ENCODE data around the gene DGKH. TPM values are rescaled to one million over a fixed set of nuclear protein-coding genes. Genes with fewer than 3 reads are reported as not detected.

DGKH gene
- total RNA-seq, 4 donors from 2014 or later: 18.6 to 32.5 (median 19.6) TPM

DNA sequence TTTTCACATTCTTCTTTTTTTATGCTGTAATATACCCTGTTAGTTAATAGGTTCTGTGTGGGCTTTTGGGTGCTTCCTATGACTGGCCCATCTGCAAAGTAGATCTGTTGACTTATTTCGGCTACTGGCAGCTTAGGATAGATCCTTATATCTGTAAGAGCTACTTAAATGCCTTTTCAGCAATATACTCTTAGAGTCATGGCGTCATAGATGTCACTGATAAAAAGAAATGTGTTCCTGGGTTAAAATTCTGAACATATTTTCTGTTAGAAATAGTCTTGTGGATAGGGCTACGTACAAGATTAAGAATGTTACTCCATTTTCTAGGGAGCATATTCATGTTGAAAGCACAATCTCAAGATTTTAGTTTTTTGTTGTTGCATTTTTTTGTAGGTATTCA, 228.2 kb downstream of the DGKH start:
- no peaks in the 10 kb centered on the region for H3K36me3 ChIP-seq
- no peaks in the 10 kb centered on the region for H3K27me3 ChIP-seq
- peaks cover 3 to 63% (median 5%) of the 10 kb centered on the region in 3 donors for H3K4me1 ChIP-seq
- ATAC-seq: no peak
- no peak for TF ChIP-seq POLR2AphosphoS5 (IDR thresholded peaks at IDR 0.05)
- TF ChIP-seq EP300 (IDR thresholded peaks at IDR 0.05): no peak
- TF ChIP-seq CTCF (IDR thresholded peaks at IDR 0.05): no peak
- TF ChIP-seq POLR2A (IDR thresholded peaks at IDR 0.05): no peak
- no peak overlapping the region for H3K27ac ChIP-seq
- no peaks in the 10 kb centered on the region for H3K9me3 ChIP-seq
- H3K4me3 ChIP-seq: no peak overlapping the region
- 90 to 93% methylated on average over 3 of the region's 3 CpGs for WGBS, 2 donors (ENCODE audit: low coverage in 1 of 2)

DNA sequence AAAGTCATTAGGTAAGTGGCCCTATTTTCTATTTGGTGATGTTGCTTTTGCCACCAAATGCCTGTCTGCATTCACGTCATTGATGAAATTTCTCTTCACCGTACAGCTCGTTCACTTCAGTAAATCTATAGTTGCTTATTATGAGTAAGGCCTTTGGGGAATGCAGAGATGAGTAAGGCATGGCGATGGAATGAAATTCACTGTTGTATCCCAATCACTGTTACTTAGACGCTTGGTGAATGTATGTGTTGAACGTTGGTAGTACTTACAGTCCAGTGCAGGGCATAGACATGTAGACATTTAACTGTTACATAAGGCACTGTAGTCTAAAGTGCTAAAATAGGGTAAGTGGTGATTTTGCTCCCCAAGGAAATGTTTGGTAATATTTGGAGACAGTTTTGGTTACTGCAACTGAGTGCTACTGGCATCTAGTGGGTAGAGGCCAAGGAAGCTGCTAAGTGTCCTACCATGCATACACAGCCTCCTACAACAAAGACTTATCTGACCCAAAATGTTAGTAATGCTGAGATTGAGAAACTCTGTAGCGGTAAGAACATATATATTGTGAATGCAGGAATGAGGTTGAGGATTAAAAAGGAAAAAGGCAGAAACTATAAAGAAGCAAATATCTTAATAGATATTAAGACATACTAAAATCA, 229.3 kb downstream of the DGKH start:
- no peak for TF ChIP-seq POLR2A (IDR thresholded peaks at IDR 0.05)
- TF ChIP-seq POLR2AphosphoS5 (IDR thresholded peaks at IDR 0.05): no peak
- no peak for TF ChIP-seq EP300 (IDR thresholded peaks at IDR 0.05)
- TF ChIP-seq CTCF (IDR thresholded peaks at IDR 0.05): no peak
- H3K4me1 ChIP-seq: peaks cover 3 to 61% (median 5%) of the 10 kb centered on the region in 3 donors
- H3K27ac ChIP-seq: no peak overlapping the region
- H3K36me3 ChIP-seq: no peaks in the 10 kb centered on the region
- H3K4me3 ChIP-seq: no peak overlapping the region
- ATAC-seq: no peak
- no peaks in the 10 kb centered on the region for H3K9me3 ChIP-seq
- WGBS, 2 donors (ENCODE audit: low coverage in 1 of 2): 88 to 93% methylated on average over 6 to 7 of the region's 7 CpGs
- H3K27me3 ChIP-seq: no peaks in the 10 kb centered on the region

DNA sequence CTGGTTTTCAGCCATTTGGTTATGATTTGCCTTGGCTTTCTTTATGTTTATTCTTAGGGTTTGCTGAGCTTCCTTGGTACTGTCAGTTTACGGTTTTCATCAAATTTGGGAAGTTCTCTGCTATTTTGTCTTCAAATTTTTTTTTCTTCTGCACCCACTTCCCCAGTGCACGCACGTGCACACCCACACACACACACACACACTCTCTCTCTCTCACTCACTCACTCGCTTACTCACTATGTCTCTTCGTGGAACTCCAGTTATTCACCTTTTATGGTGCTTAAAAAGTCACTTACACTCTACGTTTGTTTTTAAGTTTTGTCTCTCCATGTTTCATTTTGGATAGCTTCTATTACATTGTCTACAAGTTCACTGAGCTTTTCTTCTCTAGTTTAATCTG, 230.6 kb downstream of the DGKH start:
- TF ChIP-seq EP300 (IDR thresholded peaks at IDR 0.05) (no peak), CTCF (IDR thresholded peaks at IDR 0.05) (no peak), POLR2AphosphoS5 (IDR thresholded peaks at IDR 0.05) (no peak), POLR2A (IDR thresholded peaks at IDR 0.05) (no peak)
- no peak overlapping the region for H3K27ac ChIP-seq
- ATAC-seq: no peak
- H3K36me3 ChIP-seq: no peaks in the 10 kb centered on the region
- peaks cover 3 to 50% (median 3%) of the 10 kb centered on the region in 3 donors for H3K4me1 ChIP-seq
- no peak overlapping the region for H3K4me3 ChIP-seq
- H3K27me3 ChIP-seq: no peaks in the 10 kb centered on the region
- WGBS, 2 donors (ENCODE audit: low coverage in 1 of 2): 77% methylated on average over 6 of the region's 6 CpGs; no CpG with 5 or more reads in 1 of the 2 donors
- no peaks in the 10 kb centered on the region for H3K9me3 ChIP-seq

DNA sequence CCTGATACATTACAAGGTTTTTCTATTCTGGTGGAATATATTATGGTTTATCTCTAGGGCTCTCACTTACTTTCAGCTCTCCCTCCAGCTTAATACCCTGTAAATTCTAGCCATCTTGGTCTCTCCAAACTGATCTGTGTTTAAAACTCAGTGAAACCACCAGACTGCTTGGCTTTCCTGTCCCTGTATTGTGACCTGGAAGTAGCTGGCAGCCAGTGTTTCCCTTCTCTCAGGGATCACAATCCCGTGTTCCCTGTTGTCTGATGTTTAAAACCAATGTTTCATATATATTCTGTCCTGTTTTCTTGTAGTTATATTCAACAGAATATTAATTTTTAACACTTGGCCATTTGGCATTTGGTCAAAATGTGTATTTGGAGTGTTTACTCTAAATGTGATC, 231.5 kb downstream of the DGKH start:
- TF ChIP-seq EP300 (IDR thresholded peaks at IDR 0.05) (no peak), POLR2A (IDR thresholded peaks at IDR 0.05) (no peak), POLR2AphosphoS5 (IDR thresholded peaks at IDR 0.05) (no peak)
- no peak for ATAC-seq
- H3K27ac ChIP-seq: no peak overlapping the region
- 44 to 100% methylated on average over 1 of the region's 1 CpG for WGBS, 2 donors (ENCODE audit: low coverage in 1 of 2)
- no peaks in the 10 kb centered on the region for H3K36me3 ChIP-seq
- no peaks in the 10 kb centered on the region for H3K9me3 ChIP-seq
- H3K27me3 ChIP-seq: no peaks in the 10 kb centered on the region
- H3K4me3 ChIP-seq: no peak overlapping the region
- peaks cover 0 to 43% (median 3%) of the 10 kb centered on the region in 3 donors for H3K4me1 ChIP-seq

GRCh38 chr13:42280537-42280936, 232.1 kb downstream of the DGKH start:
- Histone ChIP-seq H3K36me3 (no peaks in the 10 kb centered on the region), H3K9me3 (no peaks in the 10 kb centered on the region), H3K27ac (no peak overlapping the region), H3K4me1 (peaks cover 0 to 41% (median 3%) of the 10 kb centered on the region in 3 donors), H3K4me3 (no peak overlapping the region), H3K27me3 (no peaks in the 10 kb centered on the region)
- 67 to 70% methylated on average over 2 of the region's 2 CpGs for WGBS, 2 donors (ENCODE audit: low coverage in 1 of 2)
- no peak for TF ChIP-seq CTCF (IDR thresholded peaks at IDR 0.05)
- TF ChIP-seq EP300 (IDR thresholded peaks at IDR 0.05): no peak
- TF ChIP-seq POLR2AphosphoS5 (IDR thresholded peaks at IDR 0.05): no peak
- no peak for TF ChIP-seq POLR2A (IDR thresholded peaks at IDR 0.05)
- no peak for ATAC-seq

Data from gastroesophageal sphincter (tissue), 4 donors.